WTC11 (cell line): ENCODE results near the gene NFE2L3.

Experiments
- CREM ChIP-seq: sonication (generic); formaldehyde crosslinking; IDR thresholded peaks from 2 replicates; pipeline ENCODE4 v1.8.1; 2022; ENCODE audit warnings: mild to moderate bottlenecking, missing genetic modification reagents, moderate library complexity
- ZNF121 ChIP-seq: sonication (generic); formaldehyde crosslinking; IDR thresholded peaks from 2 replicates; pipeline ENCODE4 v1.8.0; 2023; ENCODE audit warnings: missing genetic modification reagents

DNA sequence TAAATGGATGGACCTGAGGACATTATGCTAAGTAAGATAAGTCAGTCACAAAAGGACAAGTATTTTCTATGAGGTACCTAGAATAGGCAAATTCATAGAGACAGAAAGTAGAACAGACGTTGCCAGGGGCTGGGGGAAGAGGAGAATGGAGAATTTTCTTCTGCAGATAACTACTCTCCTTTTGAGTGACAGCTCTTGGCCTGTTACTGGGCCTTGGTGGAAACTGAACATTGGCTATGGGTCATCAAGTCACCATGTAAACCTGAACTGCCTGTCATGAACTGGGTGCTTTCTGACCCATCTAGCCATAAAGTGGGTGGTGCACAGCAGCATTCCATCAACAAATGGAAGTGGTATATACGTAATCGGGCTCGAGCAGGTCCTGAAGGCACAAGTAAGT, 29.3 kb upstream of the NFE2L3 start:
- TF ChIP-seq CREM (no peak), ZNF121 (CRISPR knock-in tag) (no peak)
